Upper lobe of right lung (tissue), 1 donor: Measurements from ENCODE around the gene ZNF69. TPM values are rescaled to one million over a fixed set of nuclear protein-coding genes. Genes with fewer than 3 reads are reported as not detected.
A peak's percentile ranks its signal among the peaks of the same experiment; 100 is the strongest.
"Not testable (repeated sequence)": the region's sequence is repeated elsewhere in the genome, so short reads cannot be mapped to it uniquely, and the experiment has no call there.

ENCODE experiments used
- ATAC-seq: fragments of 200-7000 bp; cut with Tn5 transposase; one replicate; pipeline ENCODE4 v1.9.1; 2020; ENCODE audit warnings: mild to moderate bottlenecking, moderate library complexity
- DNase-seq: peaks from one replicate; pipeline ENCODE4 v3.0.0-alpha.2; 2020
- H3K27ac ChIP-seq: fragments of 200-600 bp; one replicate; pipeline ENCODE4 v1.8.0; 2022
- H3K27me3 ChIP-seq: fragments of 200-600 bp; one replicate; pipeline ENCODE4 v1.8.0; 2022; ENCODE audit warnings: mild to moderate bottlenecking
- H3K36me3 ChIP-seq: fragments of 200-600 bp; one replicate; pipeline ENCODE4 v1.8.0; 2022
- H3K4me1 ChIP-seq: fragments of 200-600 bp; one replicate; pipeline ENCODE4 v1.8.0; 2022
- H3K4me3 ChIP-seq: fragments of 200-600 bp; one replicate; pipeline ENCODE4 v1.8.0; 2022; ENCODE audit warnings: mild to moderate bottlenecking
- H3K9me3 ChIP-seq: fragments of 200-600 bp; one replicate; pipeline ENCODE4 v1.8.0; 2022
- intact Hi-C: fragments of 100-400 bp; cut with DNase I; formaldehyde crosslinking; loops from one replicate; pipeline ENCODE4 v1.11.0; 2022
- total RNA-seq: library from RNA; stranded (reverse); fragmentation: NEBNext Ultra II Directional; extraction: Animal tissue kit (Norgen Biotek cat#: 25700); gene quantifications from one replicate; pipeline ENCODE4 v1.2.1, GENCODE V29; 2021
- TF ChIP-seq, protein P1 (sequence below): fragments of 200-600 bp; IDR thresholded peaks from one replicate; pipeline ENCODE4 v1.8.0; 2022; ENCODE audit warnings: antibody characterized with exemption
- donor health status: DM: no; HTN: yes; CAD: no; lungs with severe emphysema.

Gene ZNF69
- total RNA-seq, 1 donor from 2014 or later, result 12.2 TPM

DNA sequence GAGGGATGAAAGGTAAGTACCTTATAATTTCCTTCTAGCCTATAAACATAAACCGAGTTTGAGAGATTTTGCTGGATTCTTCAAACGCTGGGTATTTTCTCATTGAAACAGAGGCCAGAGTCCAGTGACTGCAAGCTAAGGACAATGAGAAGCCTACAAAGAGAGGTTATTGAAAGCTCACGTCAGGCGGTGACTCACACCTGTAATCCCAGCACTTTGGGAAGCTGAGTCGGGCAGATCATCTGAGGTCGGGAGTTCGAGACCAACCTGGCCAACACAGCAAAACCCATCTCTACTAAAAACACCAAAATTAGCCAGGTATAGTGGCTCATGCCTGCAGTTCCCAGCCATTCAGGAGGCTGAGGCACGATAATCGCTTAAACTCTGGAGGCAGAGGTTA, 15.0 kb upstream of the ZNF69 start:
- H3K4me1 ChIP-seq, result no peaks in the 10 kb centered on the region
- no peak overlapping the region for H3K4me3 ChIP-seq
- peaks cover 8% of the 10 kb centered on the region for H3K36me3 ChIP-seq
- H3K9me3 ChIP-seq, result peaks cover 23% of the 10 kb centered on the region
- TF ChIP-seq, protein P1, sequence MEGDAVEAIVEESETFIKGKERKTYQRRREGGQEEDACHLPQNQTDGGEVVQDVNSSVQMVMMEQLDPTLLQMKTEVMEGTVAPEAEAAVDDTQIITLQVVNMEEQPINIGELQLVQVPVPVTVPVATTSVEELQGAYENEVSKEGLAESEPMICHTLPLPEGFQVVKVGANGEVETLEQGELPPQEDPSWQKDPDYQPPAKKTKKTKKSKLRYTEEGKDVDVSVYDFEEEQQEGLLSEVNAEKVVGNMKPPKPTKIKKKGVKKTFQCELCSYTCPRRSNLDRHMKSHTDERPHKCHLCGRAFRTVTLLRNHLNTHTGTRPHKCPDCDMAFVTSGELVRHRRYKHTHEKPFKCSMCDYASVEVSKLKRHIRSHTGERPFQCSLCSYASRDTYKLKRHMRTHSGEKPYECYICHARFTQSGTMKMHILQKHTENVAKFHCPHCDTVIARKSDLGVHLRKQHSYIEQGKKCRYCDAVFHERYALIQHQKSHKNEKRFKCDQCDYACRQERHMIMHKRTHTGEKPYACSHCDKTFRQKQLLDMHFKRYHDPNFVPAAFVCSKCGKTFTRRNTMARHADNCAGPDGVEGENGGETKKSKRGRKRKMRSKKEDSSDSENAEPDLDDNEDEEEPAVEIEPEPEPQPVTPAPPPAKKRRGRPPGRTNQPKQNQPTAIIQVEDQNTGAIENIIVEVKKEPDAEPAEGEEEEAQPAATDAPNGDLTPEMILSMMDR, result no peak
- ATAC-seq, result no peak
- intact Hi-C loops, result no loop called here
- no peak overlapping the region for H3K27ac ChIP-seq
- no peak for DNase-seq
- no peaks in the 10 kb centered on the region for H3K27me3 ChIP-seq

DNA sequence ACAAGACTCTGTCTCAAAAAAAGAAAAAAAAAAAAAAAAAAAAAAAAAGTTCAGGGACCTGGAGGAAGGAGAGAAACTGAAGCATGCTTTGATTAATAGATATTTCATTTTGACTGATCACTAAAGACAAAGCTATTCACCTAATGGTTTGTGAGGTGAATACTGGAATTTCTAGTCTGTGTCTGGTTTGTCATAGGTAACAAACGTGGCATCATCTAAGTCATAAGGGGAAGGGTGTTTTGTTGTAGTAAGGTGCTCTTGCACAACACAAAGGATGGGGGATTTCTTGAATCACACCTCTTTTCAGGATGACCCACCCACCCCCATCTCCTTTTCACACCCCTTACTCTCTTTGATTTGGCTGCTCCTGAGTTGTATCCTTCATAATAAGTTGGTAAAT, 13.8 kb upstream of the ZNF69 start:
- TF ChIP-seq, protein P1, result no peak
- Histone ChIP-seq H3K9me3 (peaks cover 12% of the 10 kb centered on the region), H3K4me1 (no peaks in the 10 kb centered on the region), H3K36me3 (no peaks in the 10 kb centered on the region), H3K27me3 (no peaks in the 10 kb centered on the region), H3K4me3 (no peak overlapping the region), H3K27ac (no peak overlapping the region)
- no peak for ATAC-seq
- no peak for DNase-seq
- intact Hi-C loops, result no loop called here

DNA sequence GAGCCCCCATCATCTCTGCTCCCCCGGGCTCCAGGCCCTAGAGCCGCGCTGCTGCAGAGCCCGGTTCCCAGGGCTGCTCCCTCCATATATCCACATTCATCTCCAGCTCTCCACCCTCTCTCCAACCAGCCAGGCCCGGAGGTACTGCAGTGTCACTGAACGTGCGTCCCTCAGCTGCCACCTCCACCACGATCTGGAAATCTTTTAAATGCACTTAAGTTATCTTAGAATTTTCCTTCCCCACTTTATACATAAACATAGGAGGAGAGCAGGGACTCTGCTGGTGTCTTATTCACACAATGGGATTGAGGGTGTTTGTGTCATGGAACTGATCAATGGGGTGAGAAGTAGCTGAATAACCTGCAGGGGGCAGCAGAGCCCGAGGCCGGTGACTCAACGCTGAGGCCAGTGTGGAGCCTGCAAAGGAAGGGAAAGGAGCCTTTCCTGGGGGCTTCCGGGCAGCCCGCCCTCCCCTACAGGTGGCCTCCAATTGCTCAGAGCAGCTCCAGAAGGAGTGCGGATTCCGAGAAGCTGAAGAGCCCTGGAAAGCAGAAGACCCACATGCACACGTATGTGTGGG, 7.8 kb upstream of the ZNF69 start:
- H3K36me3 ChIP-seq, H3K27me3 ChIP-seq, H3K27ac ChIP-seq, H3K4me1 ChIP-seq, H3K4me3 ChIP-seq, H3K9me3 ChIP-seq, intact Hi-C loops, DNase-seq: not testable (repeated sequence)
- ATAC-seq, result peak; percentile 61
- TF ChIP-seq, protein P1, result peak; percentile 47

DNA sequence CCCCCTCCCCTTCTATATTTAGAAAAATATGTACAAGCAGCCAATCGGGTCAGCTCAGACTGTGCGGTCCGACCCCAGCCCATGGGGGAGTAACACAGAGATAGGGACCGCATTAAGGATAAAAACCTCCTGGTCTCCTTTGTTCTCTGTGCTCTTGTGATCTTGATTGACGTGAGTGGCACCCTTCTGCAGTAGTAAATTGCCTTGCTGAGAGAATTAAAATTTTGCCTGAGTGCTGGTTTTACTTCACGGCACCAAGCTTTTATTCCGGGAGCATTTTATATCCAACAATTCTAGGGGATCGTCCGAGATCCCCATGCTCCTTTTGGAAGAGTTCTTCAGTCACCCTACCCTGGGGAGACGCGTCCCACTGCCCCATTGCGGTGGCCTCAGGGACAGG, 7.0 kb upstream of the ZNF69 start:
- no peaks in the 10 kb centered on the region for H3K9me3 ChIP-seq
- TF ChIP-seq, protein P1, result no peak
- intact Hi-C loops, result no loop called here
- no peaks in the 10 kb centered on the region for H3K4me1 ChIP-seq
- no peaks in the 10 kb centered on the region for H3K36me3 ChIP-seq
- H3K4me3 ChIP-seq, result no peak overlapping the region
- H3K27me3 ChIP-seq, result no peaks in the 10 kb centered on the region
- no peak overlapping the region for H3K27ac ChIP-seq
- DNase-seq (no peak), ATAC-seq (no peak)

DNA sequence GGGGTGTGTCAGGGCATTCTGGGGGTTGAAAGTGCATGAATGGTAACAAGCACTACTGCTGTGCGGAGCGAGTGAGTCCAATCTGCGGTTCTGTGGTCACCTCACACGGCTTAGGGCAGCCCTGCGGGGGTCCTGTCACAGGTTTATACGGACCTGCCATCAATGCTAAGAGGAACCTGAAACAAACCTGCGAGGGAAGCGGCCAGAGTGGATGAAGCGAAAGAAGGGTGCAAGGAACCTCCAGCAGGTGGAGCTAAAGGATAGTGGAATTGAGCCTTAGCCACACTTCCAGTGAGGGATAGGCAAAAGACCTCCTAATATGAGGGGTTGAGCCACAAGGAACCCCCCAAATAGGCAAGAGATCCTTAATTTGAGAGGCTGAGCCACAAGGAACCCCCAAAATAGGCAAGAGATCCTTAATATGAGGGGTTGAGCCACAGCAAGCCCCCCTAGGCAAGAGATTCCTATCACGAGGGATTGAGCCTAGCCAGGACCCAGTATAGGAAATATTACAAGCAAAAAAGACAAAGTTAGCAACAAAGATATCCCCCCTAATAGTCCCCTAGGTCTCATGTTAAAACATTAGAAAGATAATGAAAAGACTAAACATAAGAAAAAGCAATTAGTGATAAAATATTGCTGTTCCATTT, 6.3 kb upstream of the ZNF69 start:
- Histone ChIP-seq H3K4me1 (no peaks in the 10 kb centered on the region), H3K36me3 (no peaks in the 10 kb centered on the region), H3K27me3 (no peaks in the 10 kb centered on the region), H3K27ac (no peak overlapping the region), H3K4me3 (no peak overlapping the region), H3K9me3 (no peaks in the 10 kb centered on the region)
- TF ChIP-seq, protein P1, result peak; percentile 77
- intact Hi-C loops, result no loop called here
- peak; percentile 63 for DNase-seq
- ATAC-seq, result peak; percentile 94
